Occipital lobe (tissue), 2 donors: Measurements from ENCODE around the gene GPSM3. TPM values are rescaled to one million over a fixed set of nuclear protein-coding genes. Genes with fewer than 3 reads are reported as not detected.
"Not testable (repeated sequence)": the region's sequence is repeated elsewhere in the genome, so short reads cannot be mapped to it uniquely, and the experiment has no call there.

ENCODE experiments used
- DNase-seq: peaks from one replicate; lab custom pipeline; 2025; lab: John Stamatoyannopoulos, UW
- total RNA-seq: library from RNA; depleted of rRNA; stranded (reverse); fragments of >200 nt; gene quantifications from one replicate; pipeline ENCODE4 v1.2.3, GENCODE V29; 2014

GPSM3 gene
- 0.78 TPM for total RNA-seq

DNA sequence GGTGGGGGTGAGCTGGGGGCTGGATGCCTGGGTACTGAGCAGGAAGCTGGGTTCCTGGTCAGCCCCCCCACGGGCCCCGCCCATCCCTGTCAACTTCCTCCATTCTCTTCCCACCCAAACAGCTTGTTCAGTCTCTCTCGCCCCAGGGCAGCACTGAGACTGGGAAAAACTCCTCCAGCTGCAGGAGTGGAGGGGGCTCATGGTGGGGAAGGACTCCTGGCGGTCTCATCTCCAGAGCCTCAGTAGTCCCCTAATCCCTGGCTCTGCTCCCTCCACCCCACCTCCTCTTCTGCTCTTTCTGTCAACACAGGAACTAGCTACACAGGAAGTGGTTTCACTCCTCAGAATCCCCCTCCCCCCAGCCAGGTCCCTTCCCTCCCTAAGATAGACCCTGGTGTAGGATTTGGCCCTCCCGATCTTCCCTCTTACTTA, at the start of gene GPSM3:
GPSM3 (minus strand) TSS at position 36 of the 432 bp plus-strand sequence. CDS start 130 bp downstream, outside the sequence.
- DNase-seq, result no peak

- DNase-seq, result no peak
Observed at GRCh38 chr6:32240686-32241085, 48.2 kb upstream of the GPSM3 start.

GRCh38 chr6:32239462-32239861, 47.0 kb upstream of the GPSM3 start:
- no peak for DNase-seq

- DNase-seq, result no peak
Observed at GRCh38 chr6:32234934-32235333, 42.5 kb upstream of the GPSM3 start.

DNA sequence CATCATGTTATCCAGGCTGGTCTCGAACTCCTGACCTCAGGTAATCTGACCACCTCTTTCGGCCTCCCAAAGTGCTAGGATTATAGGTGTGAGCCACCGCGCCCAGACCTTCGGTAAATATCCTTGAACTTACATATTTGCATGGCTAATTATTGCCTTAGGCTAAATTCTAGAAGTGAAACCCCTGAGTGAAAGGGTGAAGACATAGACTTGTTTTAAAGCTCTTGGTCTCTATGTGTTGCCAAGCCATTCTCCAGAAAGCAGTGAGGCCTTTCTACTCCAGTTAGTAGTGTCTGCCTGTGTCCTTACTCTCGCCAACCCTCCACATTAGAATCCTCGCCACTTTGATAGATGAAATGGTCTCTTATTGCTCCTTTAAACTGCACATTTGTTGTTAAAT, 34.0 kb upstream of the GPSM3 start:
- DNase-seq, result no peak

GRCh38 chr6:32224696-32225095, 32.3 kb upstream of the GPSM3 start:
- no peak for DNase-seq

- no peak for DNase-seq
Observed at GRCh38 chr6:32223258-32224235, 31.1 kb upstream of the GPSM3 start, which contains the start of gene NOTCH4. Gene NOTCH4, minus strand, starts transcription at chr6:32224067. Its CDS starts 139 bp downstream, at chr6:32223928.

- no peak for DNase-seq
Observed at GRCh38 chr6:32222333-32223230, 30.1 kb upstream of the GPSM3 start.

DNA sequence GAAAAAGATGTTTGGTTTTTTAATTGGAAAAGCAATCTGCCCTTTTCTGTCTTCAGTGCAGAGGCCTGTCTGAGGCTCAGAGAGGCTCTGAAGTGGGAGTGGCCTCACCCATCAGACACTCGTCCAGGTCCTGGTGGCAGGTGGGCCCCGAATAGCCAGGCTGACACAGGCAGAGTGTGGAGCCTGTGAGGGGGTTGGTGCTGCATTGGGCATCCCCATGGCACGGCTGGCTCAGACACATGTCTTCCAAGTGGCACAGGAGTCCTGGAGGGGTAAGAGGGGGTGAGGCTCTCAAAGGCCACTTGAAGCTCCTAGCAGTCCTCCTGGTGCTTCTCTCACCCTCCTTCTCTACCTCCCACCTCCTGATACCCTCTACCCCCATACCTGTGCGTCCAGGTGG, 27.6 kb upstream of the GPSM3 start:
- no peak for DNase-seq

GRCh38 chr6:32218167-32218566, 25.7 kb upstream of the GPSM3 start:
- no peak for DNase-seq

DNA sequence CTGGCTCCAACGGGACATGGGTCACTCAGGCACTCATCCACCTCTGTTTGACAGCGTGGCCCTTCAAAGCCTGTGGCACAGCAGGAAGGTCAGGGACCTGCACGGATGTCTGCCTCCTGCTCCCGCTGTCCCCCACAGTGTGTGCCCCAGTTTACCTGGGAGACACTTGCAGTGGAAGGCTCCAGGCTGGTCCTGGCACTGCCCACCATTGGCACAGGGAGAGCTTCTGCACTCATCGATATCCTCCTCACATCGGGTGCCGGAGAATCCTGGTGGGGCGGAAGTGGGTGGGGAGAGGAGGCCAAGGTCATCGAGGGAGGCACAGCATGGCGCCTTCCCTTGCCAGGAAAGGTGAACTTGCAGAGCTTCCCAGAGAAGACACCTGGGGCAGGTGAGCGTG, 24.6 kb upstream of the GPSM3 start:
- no peak for DNase-seq

DNA sequence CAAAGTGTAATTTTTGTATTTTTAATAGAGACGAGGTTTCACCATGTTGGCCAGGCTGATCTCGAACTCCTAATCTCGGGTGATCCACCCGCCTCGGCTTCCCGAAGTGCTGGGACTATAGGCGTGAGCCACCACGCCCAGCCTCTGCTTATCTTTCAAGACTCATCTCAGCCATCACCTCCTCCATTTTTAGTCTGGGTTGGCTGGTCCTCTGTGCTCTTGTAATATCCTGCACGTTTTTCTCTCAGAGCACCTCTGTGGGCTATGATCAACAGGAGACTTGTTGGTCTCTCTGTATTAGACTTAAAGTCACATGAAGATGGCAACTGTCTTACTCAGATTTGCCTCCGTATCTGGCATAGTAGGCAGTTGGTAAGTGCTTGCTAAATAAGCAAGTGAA, 23.8 kb upstream of the GPSM3 start:
- no peak for DNase-seq

DNA sequence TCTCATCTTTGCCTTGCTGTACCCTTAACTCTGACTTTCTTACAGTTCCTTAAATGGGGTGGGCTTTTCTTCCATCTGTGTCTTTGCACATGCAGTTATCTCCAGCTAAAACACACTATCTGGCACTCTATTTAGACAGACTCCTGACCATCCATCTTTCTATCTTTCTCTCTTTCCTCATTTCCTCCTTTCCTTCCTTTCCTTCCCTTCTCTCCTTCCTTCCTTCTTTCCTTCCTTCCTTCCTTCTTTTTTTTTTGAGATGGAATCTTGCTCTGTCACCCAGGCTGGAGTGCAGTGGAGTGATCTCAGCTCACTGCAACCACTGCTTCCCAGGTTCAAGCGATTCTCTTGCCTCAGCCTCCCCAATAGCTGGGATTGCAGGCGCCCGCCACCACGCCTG, 23.2 kb upstream of the GPSM3 start:
- DNase-seq, result no peak

- DNase-seq, result no peak
Observed at GRCh38 chr6:32214126-32214525, 21.7 kb upstream of the GPSM3 start.

GRCh38 chr6:32213649-32214048, 21.2 kb upstream of the GPSM3 start:
- no peak for DNase-seq

GRCh38 chr6:32212076-32212760, 19.8 kb upstream of the GPSM3 start:
- DNase-seq, result no peak

DNA sequence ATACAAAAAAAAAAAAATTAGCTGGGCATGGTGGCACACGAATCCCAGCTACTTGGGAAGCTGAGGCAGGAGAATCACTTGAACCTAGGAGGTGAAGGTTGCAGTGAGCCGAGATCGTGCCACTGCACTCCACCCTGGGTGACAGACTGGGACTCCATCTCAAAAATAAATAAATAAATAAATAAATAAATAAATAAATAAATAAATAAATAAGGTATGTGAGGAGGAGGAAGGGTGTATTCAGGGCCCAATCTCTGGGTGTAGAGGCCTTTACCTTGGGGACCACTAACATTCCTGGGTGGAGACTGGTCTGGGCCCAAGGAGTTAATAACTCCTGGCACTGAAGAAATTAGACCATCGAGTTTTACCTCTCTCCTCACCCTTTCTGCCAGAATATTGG, 19.0 kb upstream of the GPSM3 start:
- DNase-seq, result not testable (repeated sequence)

DNA sequence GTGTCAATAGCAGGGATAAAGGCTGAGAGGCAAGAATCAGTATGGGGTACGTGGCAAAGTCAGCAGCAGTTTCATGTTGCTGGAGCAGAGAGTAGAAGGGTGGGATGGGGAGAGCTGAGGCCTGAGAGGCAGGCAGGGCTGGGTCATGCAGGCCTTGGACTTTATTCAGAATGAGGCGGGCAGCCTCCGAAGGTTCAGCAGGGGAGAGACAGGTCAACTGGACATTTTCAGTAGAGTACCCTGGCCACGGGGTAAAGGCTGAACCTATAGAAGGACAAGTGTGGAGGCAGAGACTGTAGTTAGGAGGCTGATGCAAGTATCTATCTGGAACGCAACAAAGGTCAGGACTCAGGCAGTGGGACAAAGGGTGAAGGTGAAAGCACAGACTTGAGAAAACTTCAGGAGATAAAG, 17.8 kb upstream of the GPSM3 start:
- DNase-seq, result no peak

DNA sequence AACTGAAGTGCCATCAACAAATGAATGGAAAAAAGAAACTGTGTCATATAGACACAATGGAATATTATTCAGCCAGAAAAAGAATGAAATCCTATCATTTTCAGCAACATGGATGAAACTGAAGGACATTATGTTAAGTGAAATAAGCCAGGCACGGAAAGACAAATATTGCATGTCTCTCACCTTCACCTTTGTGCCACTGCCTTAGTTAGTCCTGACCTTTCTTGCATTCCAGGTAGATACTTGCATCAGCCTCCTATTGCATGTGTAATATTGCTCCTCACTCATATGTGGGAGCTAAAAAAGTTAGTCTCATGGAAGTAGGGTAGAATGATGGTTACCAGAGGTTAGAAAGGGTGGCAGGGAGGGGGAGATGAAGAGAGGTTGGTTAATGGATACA, 16.6 kb upstream of the GPSM3 start:
- no peak for DNase-seq

DNA sequence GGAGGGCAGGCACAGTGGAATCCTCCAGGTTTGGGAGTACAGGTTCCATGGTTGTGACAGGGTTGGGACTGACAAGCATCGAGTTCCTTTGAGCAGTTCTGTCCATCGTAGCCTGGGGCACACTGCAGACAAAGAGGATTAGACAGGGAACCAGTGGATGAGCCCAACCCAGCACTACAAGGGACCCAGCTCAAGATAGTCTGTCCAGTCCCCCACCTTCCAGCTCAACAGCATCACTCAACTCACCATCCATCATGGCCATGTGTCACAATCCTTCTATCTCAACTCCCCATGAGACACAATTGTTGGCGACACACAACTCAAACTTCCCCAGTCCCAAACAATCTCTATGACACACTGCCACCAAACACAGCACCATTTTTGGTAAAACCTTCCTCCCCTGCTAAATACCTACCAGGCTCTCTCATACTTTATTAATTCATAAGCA, 11.8 kb upstream of the GPSM3 start:
- DNase-seq, result no peak
